Measurements from ENCODE around the gene CT47C1. TPM values are rescaled to one million over a fixed set of nuclear protein-coding genes. Genes with fewer than 3 reads are reported as not detected.

CT47C1 gene
- polyA plus RNA-seq, 1 of the 3 experiments (the other 2 are of a cell fraction) = not detected

DNA sequence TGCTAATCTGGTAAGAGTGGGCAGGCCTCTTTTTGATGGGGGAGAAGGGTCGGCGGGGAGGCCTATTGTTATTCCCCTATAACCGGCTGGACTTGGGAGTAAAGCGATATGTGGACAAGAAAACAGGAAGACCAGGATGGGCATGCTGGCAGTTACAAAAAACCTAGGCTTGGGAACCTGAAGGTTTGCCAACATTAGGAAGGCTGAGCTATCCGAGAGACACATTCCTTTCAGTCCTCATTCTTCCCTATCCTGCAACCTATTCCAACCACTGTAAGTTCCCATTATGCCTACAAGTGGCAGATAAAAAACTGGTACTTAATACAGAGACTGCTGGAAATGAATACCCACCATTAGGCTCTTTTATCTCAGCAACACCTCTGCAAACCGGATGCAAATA is 32.4 kb upstream of the CT47C1 start:
- Histone ChIP-seq H3K9me3 (no peaks in the 10 kb centered on the region), H2AFZ (ENCODE audit: low read depth) (no peak overlapping the region)
- POLR2A ChIA-PET = no interaction called here

DNA sequence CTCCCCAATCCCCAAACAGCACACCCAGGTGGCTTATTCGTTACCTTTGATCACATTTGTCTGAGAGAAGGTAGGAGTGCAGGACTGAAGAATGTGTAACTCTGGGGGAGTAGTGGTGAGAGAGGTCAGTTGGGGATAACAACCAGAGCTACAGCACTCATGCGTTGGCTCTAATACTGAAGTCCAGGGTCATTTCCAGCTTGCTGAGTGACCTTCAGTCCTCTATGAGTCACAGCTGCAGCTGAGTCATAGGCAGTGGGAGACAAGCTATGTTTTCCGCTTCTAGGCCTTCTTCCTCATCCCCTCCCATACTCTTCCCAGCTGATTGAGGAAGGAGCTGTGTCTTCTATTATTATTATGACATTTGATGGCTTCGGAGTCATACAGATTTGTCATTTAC is 31.6 kb upstream of the CT47C1 start:
- H3K79me2 ChIP-seq (ENCODE audit: insufficient read depth) = no peaks in the 10 kb centered on the region
- no peak overlapping the region; a peak in 1 of 4 replicates for H3K4me3 ChIP-seq (ENCODE audit: low read depth in 2 of 2, low read length in 1 of 2)
- H3K4me1 ChIP-seq (ENCODE audit: control insufficient read depth in 1 of 2, insufficient read depth in 2 of 2, low read depth in 1 of 2, low read length in 1 of 2) = 0 out of 4 replicates have a peak, but pooled peaks cover 0 to 7% of the 10 kb centered on the region in 2 experiments
- ChIA-PET POLR2A (no interaction called here), CTCF (no interaction called here)
- no peaks in the 10 kb centered on the region for H3K9me3 ChIP-seq
- no peaks in the 10 kb centered on the region for H3K36me3 ChIP-seq (replicated peaks in 1 of 2; ENCODE audit: control insufficient read depth in 1 of 2, insufficient read depth in 2 of 2, low read length in 1 of 2)
- peak overlapping the region in 1 of 2 experiments; percentile 80; a peak in 2 of 4 replicates for H3K27ac ChIP-seq (ENCODE audit: low read depth in 2 of 2, low read length in 1 of 2)
- H3K9me2 ChIP-seq = no peaks in the 10 kb centered on the region
- no peak for DNase-seq
- no peaks in the 10 kb centered on the region for H3F3A ChIP-seq (replicated peaks; ENCODE audit: insufficient read depth)
- H3K27me3 ChIP-seq (ENCODE audit: insufficient read depth) = no peaks in the 10 kb centered on the region; the same call in 1 of the 2 replicates
- H3K9ac ChIP-seq = no peak overlapping the region
- peak overlapping the region; percentile 63; the same call in 1 of the 2 replicates for H3K4me2 ChIP-seq
- H4K20me1 ChIP-seq (ENCODE audit: insufficient read depth) = no peaks in the 10 kb centered on the region
- no peak overlapping the region for H2AFZ ChIP-seq (ENCODE audit: low read depth)
- 5% methylated on average over 3 of the region's 4 CpGs for WGBS (ENCODE audit: low lambda C conversion rate)
- TF ChIP-seq, protein P1, sequence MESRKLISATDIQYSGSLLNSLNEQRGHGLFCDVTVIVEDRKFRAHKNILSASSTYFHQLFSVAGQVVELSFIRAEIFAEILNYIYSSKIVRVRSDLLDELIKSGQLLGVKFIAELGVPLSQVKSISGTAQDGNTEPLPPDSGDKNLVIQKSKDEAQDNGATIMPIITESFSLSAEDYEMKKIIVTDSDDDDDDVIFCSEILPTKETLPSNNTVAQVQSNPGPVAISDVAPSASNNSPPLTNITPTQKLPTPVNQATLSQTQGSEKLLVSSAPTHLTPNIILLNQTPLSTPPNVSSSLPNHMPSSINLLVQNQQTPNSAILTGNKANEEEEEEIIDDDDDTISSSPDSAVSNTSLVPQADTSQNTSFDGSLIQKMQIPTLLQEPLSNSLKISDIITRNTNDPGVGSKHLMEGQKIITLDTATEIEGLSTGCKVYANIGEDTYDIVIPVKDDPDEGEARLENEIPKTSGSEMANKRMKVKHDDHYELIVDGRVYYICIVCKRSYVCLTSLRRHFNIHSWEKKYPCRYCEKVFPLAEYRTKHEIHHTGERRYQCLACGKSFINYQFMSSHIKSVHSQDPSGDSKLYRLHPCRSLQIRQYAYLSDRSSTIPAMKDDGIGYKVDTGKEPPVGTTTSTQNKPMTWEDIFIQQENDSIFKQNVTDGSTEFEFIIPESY (IDR thresholded peaks at IDR 0.05; ENCODE audit: borderline replicate concordance, low read depth) = no peak
- TF ChIP-seq MXI1 (IDR thresholded peaks at IDR 0.05; ENCODE audit: low read depth, low read length) = no peak
- TF ChIP-seq SIN3A (IDR thresholded peaks at IDR 0.05; ENCODE audit: borderline replicate concordance, low read depth, low read length) = no peak
- no peak for TF ChIP-seq EZH2phosphoT487 (IDR thresholded peaks at IDR 0.05; ENCODE audit: borderline replicate concordance, low read depth)
- TF ChIP-seq MEF2A (IDR thresholded peaks at IDR 0.05; ENCODE audit: borderline replicate concordance, low read depth) = no peak
- peak; percentile 92 for TF ChIP-seq FOSL2 (IDR thresholded peaks at IDR 0.05; ENCODE audit: borderline replicate concordance, low read depth)
- TF ChIP-seq, protein P2, sequence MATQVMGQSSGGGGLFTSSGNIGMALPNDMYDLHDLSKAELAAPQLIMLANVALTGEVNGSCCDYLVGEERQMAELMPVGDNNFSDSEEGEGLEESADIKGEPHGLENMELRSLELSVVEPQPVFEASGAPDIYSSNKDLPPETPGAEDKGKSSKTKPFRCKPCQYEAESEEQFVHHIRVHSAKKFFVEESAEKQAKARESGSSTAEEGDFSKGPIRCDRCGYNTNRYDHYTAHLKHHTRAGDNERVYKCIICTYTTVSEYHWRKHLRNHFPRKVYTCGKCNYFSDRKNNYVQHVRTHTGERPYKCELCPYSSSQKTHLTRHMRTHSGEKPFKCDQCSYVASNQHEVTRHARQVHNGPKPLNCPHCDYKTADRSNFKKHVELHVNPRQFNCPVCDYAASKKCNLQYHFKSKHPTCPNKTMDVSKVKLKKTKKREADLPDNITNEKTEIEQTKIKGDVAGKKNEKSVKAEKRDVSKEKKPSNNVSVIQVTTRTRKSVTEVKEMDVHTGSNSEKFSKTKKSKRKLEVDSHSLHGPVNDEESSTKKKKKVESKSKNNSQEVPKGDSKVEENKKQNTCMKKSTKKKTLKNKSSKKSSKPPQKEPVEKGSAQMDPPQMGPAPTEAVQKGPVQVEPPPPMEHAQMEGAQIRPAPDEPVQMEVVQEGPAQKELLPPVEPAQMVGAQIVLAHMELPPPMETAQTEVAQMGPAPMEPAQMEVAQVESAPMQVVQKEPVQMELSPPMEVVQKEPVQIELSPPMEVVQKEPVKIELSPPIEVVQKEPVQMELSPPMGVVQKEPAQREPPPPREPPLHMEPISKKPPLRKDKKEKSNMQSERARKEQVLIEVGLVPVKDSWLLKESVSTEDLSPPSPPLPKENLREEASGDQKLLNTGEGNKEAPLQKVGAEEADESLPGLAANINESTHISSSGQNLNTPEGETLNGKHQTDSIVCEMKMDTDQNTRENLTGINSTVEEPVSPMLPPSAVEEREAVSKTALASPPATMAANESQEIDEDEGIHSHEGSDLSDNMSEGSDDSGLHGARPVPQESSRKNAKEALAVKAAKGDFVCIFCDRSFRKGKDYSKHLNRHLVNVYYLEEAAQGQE (IDR thresholded peaks at IDR 0.05; ENCODE audit: low read depth, low read length) = no peak
- TF ChIP-seq YY1 (IDR thresholded peaks at IDR 0.05; ENCODE audit: low read depth) = no peak
- TF ChIP-seq, protein P3, sequence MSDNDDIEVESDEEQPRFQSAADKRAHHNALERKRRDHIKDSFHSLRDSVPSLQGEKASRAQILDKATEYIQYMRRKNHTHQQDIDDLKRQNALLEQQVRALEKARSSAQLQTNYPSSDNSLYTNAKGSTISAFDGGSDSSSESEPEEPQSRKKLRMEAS (IDR thresholded peaks at IDR 0.05; ENCODE audit: low read depth) = 0 out of 2 replicates have a peak, but pooled peaks have one; percentile 10
- no peak for TF ChIP-seq RAD21 (IDR thresholded peaks at IDR 0.05; ENCODE audit: low read length)
- no peak for TF ChIP-seq GATA2 (CRISPR knock-in tag; IDR thresholded peaks at IDR 0.05)
- TF ChIP-seq, protein P4, sequence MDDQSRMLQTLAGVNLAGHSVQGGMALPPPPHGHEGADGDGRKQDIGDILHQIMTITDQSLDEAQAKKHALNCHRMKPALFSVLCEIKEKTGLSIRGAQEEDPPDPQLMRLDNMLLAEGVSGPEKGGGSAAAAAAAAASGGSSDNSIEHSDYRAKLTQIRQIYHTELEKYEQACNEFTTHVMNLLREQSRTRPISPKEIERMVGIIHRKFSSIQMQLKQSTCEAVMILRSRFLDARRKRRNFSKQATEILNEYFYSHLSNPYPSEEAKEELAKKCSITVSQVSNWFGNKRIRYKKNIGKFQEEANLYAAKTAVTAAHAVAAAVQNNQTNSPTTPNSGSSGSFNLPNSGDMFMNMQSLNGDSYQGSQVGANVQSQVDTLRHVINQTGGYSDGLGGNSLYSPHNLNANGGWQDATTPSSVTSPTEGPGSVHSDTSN (IDR thresholded peaks at IDR 0.05) = 0 out of 2 replicates have a peak, but pooled peaks have one; percentile 20
- TF ChIP-seq, protein P5, sequence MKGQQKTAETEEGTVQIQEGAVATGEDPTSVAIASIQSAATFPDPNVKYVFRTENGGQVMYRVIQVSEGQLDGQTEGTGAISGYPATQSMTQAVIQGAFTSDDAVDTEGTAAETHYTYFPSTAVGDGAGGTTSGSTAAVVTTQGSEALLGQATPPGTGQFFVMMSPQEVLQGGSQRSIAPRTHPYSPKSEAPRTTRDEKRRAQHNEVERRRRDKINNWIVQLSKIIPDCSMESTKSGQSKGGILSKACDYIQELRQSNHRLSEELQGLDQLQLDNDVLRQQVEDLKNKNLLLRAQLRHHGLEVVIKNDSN (IDR thresholded peaks at IDR 0.05; ENCODE audit: borderline replicate concordance, low read depth) = no peak
- no peak for TF ChIP-seq POLR2AphosphoS5 (IDR thresholded peaks at IDR 0.05; ENCODE audit: low read depth, low read length)
- TF ChIP-seq GABPA (IDR thresholded peaks at IDR 0.05; ENCODE audit: low read depth) = no peak
- TF ChIP-seq RFX5 (IDR thresholded peaks at IDR 0.05; ENCODE audit: low read length) = no peak

More for the DNA sequence above, 32.4 kb upstream of the CT47C1 start:
- no peaks in the 10 kb centered on the region for H3K9me2 ChIP-seq
- no peak overlapping the region for H3K4me3 ChIP-seq (ENCODE audit: low read depth in 2 of 2, low read length in 1 of 2)
- H3K4me2 ChIP-seq = no peak overlapping the region; the same call in 1 of the 2 replicates
- TF ChIP-seq SMC3 (IDR thresholded peaks at IDR 0.05; ENCODE audit: low read depth, low read length) (no peak), MEF2A (IDR thresholded peaks at IDR 0.05; ENCODE audit: borderline replicate concordance, low read depth) (no peak), RFX5 (IDR thresholded peaks at IDR 0.05; ENCODE audit: low read length) (no peak), RXRA (IDR thresholded peaks at IDR 0.05; ENCODE audit: borderline replicate concordance, low read depth) (no peak)
- TF ChIP-seq, protein P6, sequence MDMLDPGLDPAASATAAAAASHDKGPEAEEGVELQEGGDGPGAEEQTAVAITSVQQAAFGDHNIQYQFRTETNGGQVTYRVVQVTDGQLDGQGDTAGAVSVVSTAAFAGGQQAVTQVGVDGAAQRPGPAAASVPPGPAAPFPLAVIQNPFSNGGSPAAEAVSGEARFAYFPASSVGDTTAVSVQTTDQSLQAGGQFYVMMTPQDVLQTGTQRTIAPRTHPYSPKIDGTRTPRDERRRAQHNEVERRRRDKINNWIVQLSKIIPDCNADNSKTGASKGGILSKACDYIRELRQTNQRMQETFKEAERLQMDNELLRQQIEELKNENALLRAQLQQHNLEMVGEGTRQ (IDR thresholded peaks at IDR 0.05; ENCODE audit: borderline replicate concordance, low read depth, low read length) = no peak
- WGBS (ENCODE audit: low lambda C conversion rate) = 59% methylated on average over 6 of the region's 6 CpGs
- H3K27me3 ChIP-seq (ENCODE audit: insufficient read depth) = no peaks in the 10 kb centered on the region; the same call in 1 of the 2 replicates
- H3K36me3 ChIP-seq (replicated peaks in 1 of 2; ENCODE audit: control insufficient read depth in 1 of 2, insufficient read depth in 2 of 2, low read length in 1 of 2) = no peaks in the 10 kb centered on the region
- no peaks in the 10 kb centered on the region for H3K79me2 ChIP-seq (ENCODE audit: insufficient read depth)
- peak overlapping the region in 1 of 2 experiments; percentile 80; a peak in 1 of 4 replicates for H3K27ac ChIP-seq (ENCODE audit: low read depth in 2 of 2, low read length in 1 of 2)
- 0 out of 4 replicates have a peak, but pooled peaks cover 0 to 7% of the 10 kb centered on the region in 2 experiments for H3K4me1 ChIP-seq (ENCODE audit: control insufficient read depth in 1 of 2, insufficient read depth in 2 of 2, low read depth in 1 of 2, low read length in 1 of 2)
- no peaks in the 10 kb centered on the region for H3F3A ChIP-seq (replicated peaks; ENCODE audit: insufficient read depth)
- no peak overlapping the region for H3K9ac ChIP-seq
- CTCF ChIA-PET = no interaction called here
- no peak for DNase-seq
- no peaks in the 10 kb centered on the region for H4K20me1 ChIP-seq (ENCODE audit: insufficient read depth)

All from SK-N-SH (cell line).